Cardiac fibroblast (primary cell): ENCODE measurements around the gene KIRREL1.
A peak's percentile ranks its signal among the peaks of the same experiment; 100 is the strongest.

Experiments used
- DNase-seq, 2 donors: peaks; one replicate each; pipeline versions ENCODE4 v3.0.0 to v3.0.0-alpha.2; 2010; ENCODE audit warnings: low read depth in 2 of 2
- H3K4me3 ChIP-seq, 2 donors: replicated peaks in 1 of 2; 1 replicate in 1 of 2; 2 replicates in 1 of 2; pipeline ENCODE4 v1.5.1; 2011; ENCODE audit warnings: low read depth in 2 of 2, low read length in 2 of 2, mild to moderate bottlenecking in 2 of 2, moderate library complexity in 1 of 2
- TF ChIP-seq, protein P1 (sequence below): IDR thresholded peaks from one replicate; pipeline ENCODE4 v1.5.1; 2011; ENCODE audit warnings: low read depth, mild to moderate bottlenecking, low read length, inconsistent platforms

KIRREL1 gene

DNA sequence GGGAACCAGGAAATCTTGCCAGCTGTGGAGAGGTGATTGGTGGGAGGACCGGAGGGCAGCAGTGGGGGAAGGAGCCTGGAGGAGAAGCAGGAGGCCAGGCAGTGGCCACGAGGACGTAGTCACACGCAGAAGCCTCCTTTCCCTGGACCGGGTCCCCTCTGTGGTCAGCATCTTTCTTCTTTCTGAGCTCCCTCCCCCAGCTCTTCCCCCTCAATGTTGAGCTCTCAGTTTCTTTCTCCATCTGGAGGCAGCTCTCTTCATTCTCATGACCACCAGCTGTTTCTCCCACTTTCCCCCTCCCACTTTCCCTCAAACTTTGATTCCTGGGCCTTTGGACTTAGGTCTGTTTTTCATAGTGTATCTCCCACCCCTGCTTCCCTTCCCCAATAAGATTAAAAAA lies 18.3 kb downstream of the KIRREL1 start:
- peak overlapping the region in 1 of 2 donors; percentile 37 for H3K4me3 ChIP-seq
- DNase-seq, result peak in 1 of 2 donors; percentile 46
- TF ChIP-seq, protein P1, sequence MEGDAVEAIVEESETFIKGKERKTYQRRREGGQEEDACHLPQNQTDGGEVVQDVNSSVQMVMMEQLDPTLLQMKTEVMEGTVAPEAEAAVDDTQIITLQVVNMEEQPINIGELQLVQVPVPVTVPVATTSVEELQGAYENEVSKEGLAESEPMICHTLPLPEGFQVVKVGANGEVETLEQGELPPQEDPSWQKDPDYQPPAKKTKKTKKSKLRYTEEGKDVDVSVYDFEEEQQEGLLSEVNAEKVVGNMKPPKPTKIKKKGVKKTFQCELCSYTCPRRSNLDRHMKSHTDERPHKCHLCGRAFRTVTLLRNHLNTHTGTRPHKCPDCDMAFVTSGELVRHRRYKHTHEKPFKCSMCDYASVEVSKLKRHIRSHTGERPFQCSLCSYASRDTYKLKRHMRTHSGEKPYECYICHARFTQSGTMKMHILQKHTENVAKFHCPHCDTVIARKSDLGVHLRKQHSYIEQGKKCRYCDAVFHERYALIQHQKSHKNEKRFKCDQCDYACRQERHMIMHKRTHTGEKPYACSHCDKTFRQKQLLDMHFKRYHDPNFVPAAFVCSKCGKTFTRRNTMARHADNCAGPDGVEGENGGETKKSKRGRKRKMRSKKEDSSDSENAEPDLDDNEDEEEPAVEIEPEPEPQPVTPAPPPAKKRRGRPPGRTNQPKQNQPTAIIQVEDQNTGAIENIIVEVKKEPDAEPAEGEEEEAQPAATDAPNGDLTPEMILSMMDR, result no peak

DNA sequence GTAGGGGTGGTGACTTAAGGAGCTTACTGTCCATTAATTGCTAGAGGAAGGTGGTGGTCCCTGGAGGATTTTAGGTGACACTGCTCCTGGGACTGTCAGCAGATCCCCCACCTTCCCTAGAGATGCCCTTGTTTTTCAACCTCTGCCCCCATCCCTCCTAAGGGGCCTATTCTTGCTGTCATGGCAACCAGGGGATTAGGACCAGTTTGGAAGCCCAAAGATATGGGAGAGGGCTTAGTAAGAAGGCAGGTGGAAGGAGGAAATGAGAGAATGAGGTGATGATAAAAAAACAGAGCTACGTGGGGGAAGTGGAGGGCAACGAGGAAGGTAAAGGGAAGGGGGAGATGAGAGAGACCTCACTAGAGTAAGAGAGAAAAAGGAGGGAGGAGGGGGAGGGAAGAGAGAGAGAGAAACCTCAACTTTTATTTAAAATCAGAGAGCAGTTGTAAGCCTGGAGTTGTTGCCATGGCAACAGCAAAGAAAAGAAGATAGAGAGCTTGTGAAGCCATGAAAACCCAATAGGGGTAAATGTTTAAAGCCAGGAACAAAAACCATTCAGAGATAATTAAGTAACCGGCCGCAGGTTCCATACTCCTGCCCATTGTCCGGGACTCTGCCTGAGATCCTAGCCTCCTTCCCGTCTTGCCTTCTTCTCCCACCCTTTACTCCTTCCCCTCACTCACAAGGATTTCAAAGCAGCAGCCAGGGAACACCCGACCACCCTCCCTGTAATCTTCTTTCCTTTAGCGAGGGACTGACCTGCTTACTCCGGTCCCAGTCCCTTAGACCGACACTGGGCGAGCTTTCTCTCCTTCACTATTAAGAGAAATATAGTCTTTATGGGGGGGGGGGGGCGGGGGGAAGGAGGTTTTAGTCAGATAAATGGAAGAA lies 20.6 kb downstream of the KIRREL1 start:
- no peak overlapping the region for H3K4me3 ChIP-seq
- TF ChIP-seq, protein P1, result no peak
- DNase-seq, result peak in 1 of 2 donors; percentile 76

DNA sequence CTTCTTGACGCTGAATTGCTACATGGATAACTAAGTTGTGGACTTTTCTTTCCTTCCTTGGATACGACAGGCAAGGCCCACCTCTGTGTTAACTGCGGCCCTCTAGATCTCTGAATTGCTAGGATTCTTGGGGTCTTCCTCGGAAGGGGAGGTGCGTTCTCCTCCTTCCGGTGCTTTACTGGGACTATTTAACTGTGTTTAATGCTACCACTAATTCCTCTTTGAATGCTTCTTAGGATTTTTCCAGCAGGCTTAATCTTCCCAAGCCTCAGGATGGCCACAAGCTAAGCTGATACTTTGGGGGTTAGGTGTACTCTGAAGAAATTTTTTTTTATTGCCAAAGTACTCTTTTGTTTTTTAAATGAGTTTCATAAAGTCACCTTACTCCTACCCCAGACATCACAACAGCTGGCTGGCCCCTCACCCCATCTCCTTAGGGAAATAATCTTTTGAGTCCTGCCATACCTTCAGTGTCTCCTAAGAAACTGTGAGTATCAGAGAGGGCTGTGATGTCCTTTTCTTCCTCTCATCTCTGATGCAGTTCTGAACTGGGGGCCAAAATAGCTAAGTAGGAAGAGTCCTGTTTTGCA lies 21.4 kb downstream of the KIRREL1 start:
- H3K4me3 ChIP-seq, result no peak overlapping the region
- DNase-seq, result no peak
- TF ChIP-seq, protein P1, result no peak

DNA sequence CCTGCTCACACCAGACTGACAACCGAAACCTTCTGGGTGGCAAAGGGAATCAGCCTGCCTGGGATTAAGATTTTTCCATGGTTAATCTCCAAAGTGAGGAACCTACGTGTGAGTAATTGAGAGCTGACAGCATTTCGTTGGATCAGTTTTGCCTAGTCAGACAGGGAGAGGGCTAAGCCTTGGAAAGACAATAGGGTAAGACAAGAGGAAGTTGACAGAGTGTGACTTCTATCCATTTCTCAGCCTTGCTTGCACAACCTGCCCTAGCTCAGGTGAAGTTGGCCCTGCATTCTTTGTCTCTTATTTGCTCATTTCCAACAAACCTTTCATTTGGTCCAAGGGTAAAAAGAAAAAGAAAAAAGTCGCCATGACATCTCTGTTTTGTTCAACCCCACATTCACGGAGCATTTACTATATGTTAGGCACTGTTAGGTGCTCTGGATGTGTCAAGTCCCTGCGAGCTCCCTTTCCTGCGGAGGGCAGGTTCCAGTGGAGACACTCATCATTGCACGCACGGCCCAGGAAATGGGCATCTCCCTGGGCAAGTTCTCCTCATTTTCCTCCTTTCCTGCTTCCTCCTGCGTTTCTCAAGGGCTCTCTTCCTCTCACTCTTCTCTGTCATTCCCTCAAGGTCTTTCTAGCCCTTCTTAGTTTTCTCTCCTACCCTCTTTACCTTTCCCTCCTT lies 23.3 kb downstream of the KIRREL1 start:
- no peak overlapping the region for H3K4me3 ChIP-seq
- peak in 1 of 2 donors; percentile 64 for DNase-seq
- TF ChIP-seq, protein P1, result no peak

DNA sequence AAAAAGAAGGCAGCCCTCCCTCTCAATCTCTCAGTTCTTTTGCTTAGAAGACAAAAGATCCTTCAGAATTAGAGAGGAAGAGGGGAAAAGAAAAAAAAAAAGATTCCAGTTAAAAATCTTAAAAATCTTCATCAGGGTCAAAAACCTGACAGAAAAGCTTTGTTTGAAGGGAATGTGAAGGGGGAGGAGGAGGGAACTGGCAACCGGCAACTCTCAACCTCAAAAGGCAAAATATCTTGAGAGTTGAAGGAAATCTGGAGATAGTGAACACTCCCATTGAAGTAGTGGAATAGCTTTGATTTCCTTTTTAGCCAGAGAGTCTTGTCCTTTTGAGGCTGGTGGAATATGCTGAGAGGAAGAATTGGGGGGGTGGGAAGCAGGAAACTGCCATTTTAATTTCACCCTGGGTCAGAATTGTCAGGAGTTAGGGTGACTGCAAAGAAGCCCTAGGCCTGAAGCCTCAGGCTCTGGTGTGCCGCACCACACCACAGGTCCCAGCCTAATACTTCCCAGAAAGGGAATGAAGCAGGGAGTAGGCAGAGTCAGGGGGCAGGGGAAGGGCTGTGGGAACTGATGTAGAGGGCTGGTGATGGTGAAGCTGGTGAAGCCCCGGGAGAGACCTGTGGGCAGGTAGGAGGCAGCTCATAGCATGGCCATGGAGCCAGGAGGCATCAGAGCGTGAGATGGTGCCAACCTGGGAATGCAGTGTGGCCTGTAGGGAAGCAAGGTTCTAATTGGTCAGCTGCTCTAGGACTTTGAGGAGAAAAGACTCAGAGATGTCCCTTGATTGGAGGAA lies 24.6 kb downstream of the KIRREL1 start:
- TF ChIP-seq, protein P1, result no peak
- H3K4me3 ChIP-seq, result no peak overlapping the region

More for the DNA sequence above, 24.6 kb downstream of the KIRREL1 start:
- DNase-seq, result peak in 1 of 2 donors; percentile 54
